ENCODE measurements around the gene AKAP7.

Gene AKAP7

DNA sequence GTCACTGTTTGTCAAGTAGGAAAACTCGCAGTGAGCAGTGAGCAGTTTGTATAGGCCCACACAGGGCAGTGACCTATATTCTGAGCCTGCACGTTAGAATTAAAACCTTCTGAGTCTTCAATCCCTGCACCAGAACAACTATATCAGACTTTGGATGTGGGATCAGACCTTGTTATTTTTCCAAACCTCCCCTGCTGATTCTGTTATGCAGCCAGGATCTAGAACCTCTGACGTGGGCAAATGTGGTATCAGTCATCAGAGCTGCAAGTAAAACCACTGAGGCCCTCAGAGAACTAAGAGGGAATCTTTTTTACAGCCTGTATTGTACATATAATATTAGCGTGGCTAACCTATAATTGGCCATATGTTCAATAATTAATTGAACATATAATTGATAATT is 32.0 kb upstream of the AKAP7 start:
- Histone ChIP-seq H3K4me1 (ENCODE audit: control insufficient read depth, insufficient read depth, low read length) (peaks cover 4% of the 10 kb centered on the region; the same call in 1 of the 2 replicates), H3K27ac (ENCODE audit: extremely low read depth, low read depth, low read length) (no peak overlapping the region), H3K36me3 (ENCODE audit: control insufficient read depth in 2 of 2, insufficient read depth in 1 of 2, low read length in 2 of 2) (no peaks in the 10 kb centered on the region), H3K9me3 (ENCODE audit: control insufficient read depth, insufficient read depth, low read depth, low read length) (no peaks in the 10 kb centered on the region), H3K4me3 (ENCODE audit: low read depth, low read length) (no peak overlapping the region)
- ChIA-PET CTCF (interaction anchor here (0.8 to 2.1 kb wide), 2 partner anchors 218 to 230 kb away, joined by 3 to 8 read pairs; no protein-coding TSS in a partner anchor), POLR2A (no interaction called here)
- no peak for TF ChIP-seq IKZF3 (tag by site-specific recombination; IDR thresholded peaks at IDR 0.05)
- no peak for TF ChIP-seq ZNF221 (tag by site-specific recombination; IDR thresholded peaks at IDR 0.05; ENCODE audit: borderline replicate concordance)
- TF ChIP-seq ZNF747 (tag by site-specific recombination; IDR thresholded peaks at IDR 0.05): no peak
- no peak for TF ChIP-seq ZNF16 (tag by site-specific recombination; IDR thresholded peaks at IDR 0.05; ENCODE audit: low read depth)
- no peak for TF ChIP-seq ZNF529 (tag by site-specific recombination; IDR thresholded peaks at IDR 0.05; ENCODE audit: insufficient replicate concordance)
- TF ChIP-seq ZNF366 (tag by site-specific recombination; conservative IDR thresholded peaks at IDR 0.05): no peak
- TF ChIP-seq KLF8 (tag by site-specific recombination; IDR thresholded peaks at IDR 0.05): no peak
- TF ChIP-seq KLF16 (tag by site-specific recombination; IDR thresholded peaks at IDR 0.05): no peak
- TF ChIP-seq ZFP37 (tag by site-specific recombination; IDR thresholded peaks at IDR 0.05): no peak
- no peak for TF ChIP-seq ZNF571 (tag by site-specific recombination; IDR thresholded peaks at IDR 0.05)

- no peak overlapping the region for H3K27ac ChIP-seq (ENCODE audit: extremely low read depth, low read depth, low read length)
- no peaks in the 10 kb centered on the region for H3K36me3 ChIP-seq (ENCODE audit: control insufficient read depth in 2 of 2, insufficient read depth in 1 of 2, low read length in 2 of 2)
- CTCF ChIA-PET: interaction anchor here (0.8 kb wide), 1 partner anchor 231 kb away, joined by 3 read pairs; no protein-coding TSS in a partner anchor
- no peak overlapping the region for H3K4me3 ChIP-seq (ENCODE audit: low read depth, low read length)
- H3K4me1 ChIP-seq (ENCODE audit: control insufficient read depth, insufficient read depth, low read length): peaks cover 4% of the 10 kb centered on the region; the same call in 1 of the 2 replicates
- POLR2A ChIA-PET: no interaction called here
- TF ChIP-seq HOXD13 (CRISPR knock-in tag; IDR thresholded peaks at IDR 0.05; ENCODE audit: borderline replicate concordance) (no peak), MZF1 (tag by site-specific recombination; IDR thresholded peaks at IDR 0.05; ENCODE audit: borderline replicate concordance) (peak; percentile 67; the same call in 1 of the 2 replicates)
- no peaks in the 10 kb centered on the region for H3K9me3 ChIP-seq (ENCODE audit: control insufficient read depth, insufficient read depth, low read depth, low read length)
Measured at GRCh38 chr6:131103901-131104300, 31.4 kb upstream of the AKAP7 start.

DNA sequence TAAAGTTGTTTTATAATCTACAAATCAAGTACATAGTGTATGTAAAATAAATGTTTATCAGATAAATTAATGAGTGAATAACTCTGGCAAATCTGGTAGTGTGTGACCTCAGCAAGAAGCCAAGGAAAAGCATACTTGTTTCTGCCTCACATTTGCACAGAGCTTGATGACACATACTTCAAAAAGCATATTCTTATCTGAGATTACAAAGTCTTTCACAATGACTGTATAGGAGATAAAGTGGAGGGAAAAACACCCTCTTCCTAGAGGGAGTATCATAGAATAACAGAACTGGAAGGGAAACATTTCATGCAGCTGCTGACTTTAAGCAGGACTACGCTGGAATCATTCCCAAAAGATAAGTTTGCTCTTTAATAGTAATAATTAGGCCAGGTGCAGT is 28.1 kb upstream of the AKAP7 start:
- Histone ChIP-seq H3K27ac (ENCODE audit: extremely low read depth, low read depth, low read length) (no peak overlapping the region), H3K4me1 (ENCODE audit: control insufficient read depth, insufficient read depth, low read length) (peaks cover 4% of the 10 kb centered on the region; the same call in 1 of the 2 replicates), H3K36me3 (ENCODE audit: control insufficient read depth in 2 of 2, insufficient read depth in 1 of 2, low read length in 2 of 2) (no peaks in the 10 kb centered on the region), H3K9me3 (ENCODE audit: control insufficient read depth, insufficient read depth, low read depth, low read length) (no peaks in the 10 kb centered on the region), H3K4me3 (ENCODE audit: low read depth, low read length) (no peak overlapping the region)
- ChIA-PET POLR2A (no interaction called here), CTCF (interaction anchor here (0.6 kb wide), 1 partner anchor 245 kb away, joined by 3 read pairs; no protein-coding TSS in a partner anchor)
- TF ChIP-seq ZXDB (tag by site-specific recombination; IDR thresholded peaks at IDR 0.05) (no peak), PRDM6 (tag by site-specific recombination; IDR thresholded peaks at IDR 0.05) (0 out of 2 replicates have a peak, but pooled peaks have one; percentile 41), EGR2 (tag by site-specific recombination; IDR thresholded peaks at IDR 0.05; ENCODE audit: low read depth) (no peak)
- TF ChIP-seq, protein P1, sequence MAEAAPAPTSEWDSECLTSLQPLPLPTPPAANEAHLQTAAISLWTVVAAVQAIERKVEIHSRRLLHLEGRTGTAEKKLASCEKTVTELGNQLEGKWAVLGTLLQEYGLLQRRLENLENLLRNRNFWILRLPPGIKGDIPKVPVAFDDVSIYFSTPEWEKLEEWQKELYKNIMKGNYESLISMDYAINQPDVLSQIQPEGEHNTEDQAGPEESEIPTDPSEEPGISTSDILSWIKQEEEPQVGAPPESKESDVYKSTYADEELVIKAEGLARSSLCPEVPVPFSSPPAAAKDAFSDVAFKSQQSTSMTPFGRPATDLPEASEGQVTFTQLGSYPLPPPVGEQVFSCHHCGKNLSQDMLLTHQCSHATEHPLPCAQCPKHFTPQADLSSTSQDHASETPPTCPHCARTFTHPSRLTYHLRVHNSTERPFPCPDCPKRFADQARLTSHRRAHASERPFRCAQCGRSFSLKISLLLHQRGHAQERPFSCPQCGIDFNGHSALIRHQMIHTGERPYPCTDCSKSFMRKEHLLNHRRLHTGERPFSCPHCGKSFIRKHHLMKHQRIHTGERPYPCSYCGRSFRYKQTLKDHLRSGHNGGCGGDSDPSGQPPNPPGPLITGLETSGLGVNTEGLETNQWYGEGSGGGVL (tag by site-specific recombination; IDR thresholded peaks at IDR 0.05): peak; percentile 52; the same call in 1 of the 2 replicates
